ENCODE measurements around the gene ATXN7. TPM values are rescaled to one million over a fixed set of nuclear protein-coding genes. Genes with fewer than 3 reads are reported as not detected.

Gene ATXN7
- total and polyA plus RNA-seq, 10 of the 15 experiments (the other 5 are each of a cell fraction or from before 2014, with no cell fraction given), result 0.83 to 24.6 (median 8.5) TPM

GRCh38 chr3:63937661-63938651, 74.3 kb downstream of the ATXN7 start (continued):
- no peak for TF ChIP-seq CEBPZ (IDR thresholded peaks at IDR 0.05; ENCODE audit: low read depth, low read length)
- no peak for TF ChIP-seq TAF1 (IDR thresholded peaks at IDR 0.05; ENCODE audit: borderline replicate concordance, low read depth, low read length)
- TF ChIP-seq ETV6 (conservative IDR thresholded peaks at IDR 0.05 in 1 of 2, IDR thresholded peaks at IDR 0.05 in 1 of 2; ENCODE audit: borderline replicate concordance in 1 of 2, low read depth in 1 of 2), result 0 out of 4 replicates have a peak, but pooled peaks of 1 of the 2 experiments have one; percentile 89
- TF ChIP-seq EP300 (IDR thresholded peaks at IDR 0.05; ENCODE audit: borderline replicate concordance in 1 of 2, control insufficient read depth in 1 of 2, low read depth in 2 of 2, low read length in 2 of 2), result 0 out of 4 replicates have a peak, but pooled peaks of 1 of the 2 experiments have one; percentile 8
- TF ChIP-seq DPF2 (IDR thresholded peaks at IDR 0.05), result peak; percentile 27; the same call in 1 of the 2 replicates
- no peak for TF ChIP-seq ZNF687 (IDR thresholded peaks at IDR 0.05)
- no peak for TF ChIP-seq CBX5 (IDR thresholded peaks at IDR 0.05; ENCODE audit: low read depth)
- no peak for TF ChIP-seq HDGF (IDR thresholded peaks at IDR 0.05)
- no peak for TF ChIP-seq RELB (IDR thresholded peaks at IDR 0.05; ENCODE audit: low read depth)
- TF ChIP-seq HSF1 (IDR thresholded peaks at IDR 0.05; ENCODE audit: low read depth, low read length), result no peak
- TF ChIP-seq IRF3 (IDR thresholded peaks at IDR 0.05), result no peak
- peak; percentile 42; the same call in 1 of the 2 replicates for TF ChIP-seq SPI1 (IDR thresholded peaks at IDR 0.05; ENCODE audit: borderline replicate concordance, insufficient read depth, low read depth, low read length)
- no peak for TF ChIP-seq MTA3 (IDR thresholded peaks at IDR 0.05; ENCODE audit: borderline replicate concordance, low read length)
- peak; percentile 24; the same call in 1 of the 2 replicates for TF ChIP-seq IKZF1 (conservative IDR thresholded peaks at IDR 0.05)
- TF ChIP-seq MTA2 (IDR thresholded peaks at IDR 0.05; ENCODE audit: low read depth), result peak; percentile 53; the same call in 1 of the 2 replicates

Data from GM12878 (cell line).